ENCODE measurements around the gene CDC42BPG.

GRCh38 chr11:64778473-64779298 lies 65.8 kb downstream of the CDC42BPG start, which contains the start of gene SF1:
- TF ChIP-seq CTCF (conservative IDR thresholded peaks at IDR 0.05 in 1 of 2, IDR thresholded peaks at IDR 0.05 in 1 of 2; ENCODE audit: extremely low read depth in 1 of 2, insufficient read depth in 1 of 2, low read depth in 1 of 2, low read length in 2 of 2) (no peak), EZH2 (IDR thresholded peaks at IDR 0.05; ENCODE audit: borderline replicate concordance, low read length) (no peak)
